Upper lobe of left lung (tissue), 4 donors: ENCODE results near the gene SH2D3A.

ENCODE experiments used
- CTCF ChIP-seq, 6 experiments: fragments of 450-650 bp in 4 of 6; fragments of 200-600 bp in 2 of 6; sonication (generic) in 2 of 6; IDR thresholded peaks; one replicate each; pipeline ENCODE4 v1.5.1; 2016 to 2019; ENCODE audit warnings: antibody characterized with exemption in 6 of 6
- EP300 ChIP-seq, 4 donors: sonication (generic); formaldehyde crosslinking; IDR thresholded peaks; one replicate each; pipeline ENCODE4 v1.5.1; 2017; ENCODE audit warnings: antibody characterized with exemption in 4 of 4, control low read depth in 2 of 4
- POLR2AphosphoS5 ChIP-seq, 2 donors: sonication (generic); formaldehyde crosslinking; IDR thresholded peaks; one replicate each; pipeline ENCODE4 v1.5.1; 2017; ENCODE audit warnings: antibody characterized with exemption in 2 of 2

- TF ChIP-seq CTCF (IDR thresholded peaks at IDR 0.05) (no peak), EP300 (IDR thresholded peaks at IDR 0.05) (no peak), POLR2AphosphoS5 (IDR thresholded peaks at IDR 0.05) (no peak)
These were observed 33.0 kb downstream of the SH2D3A start for GRCh38 chr19:6734096-6734696.
